K562 (cell line): Measurements from ENCODE around the gene SHB. TPM values are rescaled to one million over a fixed set of nuclear protein-coding genes. Genes with fewer than 3 reads are reported as not detected.

Experiments used
- ATAC-seq: fragments of 200-7000 bp; cut with Tn5 transposase; 3 replicates; pipeline ENCODE4 v1.9.1; 2020; ENCODE audit warnings: moderate library complexity
- BruUV-seq: library from RNA; stranded (reverse); fragments of 400-500 nt; replicated peaks from 2 replicates; lab custom pipeline; 2021; lab: Mats Ljungman, UMichigan
- CTCF ChIA-PET: fragments of 300-600 bp; formaldehyde crosslinking; extraction: SDS; loops from one replicate; lab custom pipeline; 2021; ENCODE audit warnings: low intra/inter-chr PET ratio; lab: Yijun Ruan, JAX
- POLR2A ChIA-PET: fragments of 300-600, 350-650 bp; sonication (Branson Sonifier 250); formaldehyde crosslinking; extraction: SDS; loops from one replicate; lab custom pipeline; 2021; ENCODE audit warnings: antibody characterized with exemption, inconsistent platforms; lab: Yijun Ruan, JAX
- DNase-seq, 4 experiments: peaks; one replicate each; pipeline versions ENCODE4 v3.0.0 to v3.0.0-alpha.2; 2011 to 2018; ENCODE audit warnings: low spot score in 3 of 4, mixed read lengths in 3 of 4; ENCODE audit errors: extremely low read depth in 1 of 4
- FAIRE-seq: peaks from 2 replicates; lab custom pipeline; 2011; peaks lifted over from hg19 to GRCh38; lab: Jason Lieb, UNC
- H2AFZ ChIP-seq: 2 replicates; pipeline ENCODE4 v1.6.0; 2011; ENCODE audit warnings: low read depth, low read length, control low read depth, inconsistent platforms
- H3K27ac ChIP-seq: fragments of 200-600 bp; 3 replicates; pipeline ENCODE4 v1.8.0; 2011; ENCODE audit warnings: low read depth, mild to moderate bottlenecking, control low read depth, inconsistent platforms, low read length, moderate library complexity, mixed read lengths; ENCODE audit errors: extremely low read depth
- H3K27me3 ChIP-seq, 2 experiments: fragments of 300-600 bp in 1 of 2; 2 replicates in 1 of 2; 3 replicates in 1 of 2; pipeline versions ENCODE4 v1.6.0 to v1.8.0; 2011; ENCODE audit warnings: inconsistent platforms in 2 of 2, low read length in 2 of 2, mild to moderate bottlenecking in 1 of 2, mixed read lengths in 1 of 2, moderate library complexity in 1 of 2; ENCODE audit not compliant: control insufficient read depth in 2 of 2, insufficient read depth in 2 of 2
- H3K36me3 ChIP-seq: fragments of 300-600 bp; 3 replicates; pipeline ENCODE4 v1.8.0; 2011; ENCODE audit warnings: mild to moderate bottlenecking, low read length, inconsistent platforms; ENCODE audit not compliant: control insufficient read depth, insufficient read depth
- H3K4me1 ChIP-seq, 2 experiments: fragments of 200-600 bp in 1 of 2; replicated peaks in 1 of 2; 2 replicates in 1 of 2; 3 replicates in 1 of 2; pipeline versions ENCODE4 v1.5.1 to v1.8.0; 2011; ENCODE audit warnings: inconsistent platforms in 2 of 2, low read length in 2 of 2, mild to moderate bottlenecking in 1 of 2, mixed read lengths in 1 of 2, moderate library complexity in 1 of 2; ENCODE audit not compliant: control insufficient read depth in 2 of 2, insufficient read depth in 2 of 2
- H3K4me2 ChIP-seq: 2 replicates; pipeline ENCODE4 v1.6.1; 2011; ENCODE audit warnings: low read length, control low read depth, inconsistent platforms, mixed read lengths; ENCODE audit not compliant: insufficient read depth
- H3K4me3 ChIP-seq: fragments of 200-600 bp; sonication (generic), shearing (Covaris generic); 2 replicates; pipeline ENCODE4 v1.5.1; 2016; ENCODE audit warnings: control low read depth, inconsistent platforms
- H3K79me2 ChIP-seq: fragments of 200-600 bp; 3 replicates; pipeline ENCODE4 v1.8.0; 2011; ENCODE audit warnings: low read length, inconsistent platforms; ENCODE audit not compliant: control insufficient read depth, insufficient read depth
- H3K9ac ChIP-seq, 2 experiments: 2 replicates each; pipeline versions ENCODE4 v1.6.0 to v1.6.1; 2011; ENCODE audit warnings: low read depth in 2 of 2, low read length in 2 of 2, control low read depth in 1 of 2, inconsistent platforms in 1 of 2, mild to moderate bottlenecking in 1 of 2, mixed read lengths in 1 of 2; ENCODE audit not compliant: insufficient read depth in 1 of 2
- H3K9me1 ChIP-seq: one replicate; pipeline ENCODE4 v1.6.0; 2011; ENCODE audit warnings: inconsistent platforms, mild to moderate bottlenecking, low read length, moderate library complexity; ENCODE audit not compliant: control insufficient read depth, insufficient read depth
- H3K9me3 ChIP-seq: replicated peaks from 2 replicates; pipeline ENCODE4 v1.5.1; 2011; ENCODE audit warnings: low read depth, low read length, inconsistent platforms; ENCODE audit not compliant: control insufficient read depth, insufficient read depth
- H4K20me1 ChIP-seq: replicated peaks from 2 replicates; pipeline ENCODE4 v1.6.1; 2011; ENCODE audit warnings: low read length, inconsistent platforms, mixed read lengths; ENCODE audit not compliant: control insufficient read depth, insufficient read depth
- BRD4 ChIP-seq: fragments of 200-600 bp; sonication (generic); IDR thresholded peaks from 2 replicates; pipeline ENCODE4 v1.6.1; 2017; ENCODE audit warnings: inconsistent platforms
- CBFA2T2 ChIP-seq: fragments of 450-650 bp; conservative IDR thresholded peaks from 2 replicates; pipeline ENCODE4 v1.6.1; 2017; ENCODE audit warnings: mild to moderate bottlenecking
- CBFB ChIP-seq: sonication (generic); formaldehyde crosslinking; IDR thresholded peaks from 2 replicates; pipeline ENCODE4 v1.4.0; 2020; ENCODE audit warnings: mild to moderate bottlenecking, missing genetic modification reagents
- EHMT2 ChIP-seq: fragments of 450-650 bp; IDR thresholded peaks from 2 replicates; pipeline ENCODE4 v1.6.1; 2018; ENCODE audit warnings: antibody characterized with exemption
- GABPB1 ChIP-seq: sonication (generic); formaldehyde crosslinking; IDR thresholded peaks from 2 replicates; pipeline ENCODE4 v1.8.0; 2022; ENCODE audit warnings: mild to moderate bottlenecking, missing genetic modification reagents
- GABPB2 ChIP-seq: fragments of 250-450 bp; sonication (Bioruptor Pico); conservative IDR thresholded peaks from 2 replicates; pipeline ENCODE4 v1.5.1; 2021; ENCODE audit warnings: mild to moderate bottlenecking
- HLTF ChIP-seq: fragments of 450-650 bp; IDR thresholded peaks from 2 replicates; pipeline ENCODE4 v1.6.1; 2016
- HMG20B ChIP-seq: fragments of 250-450 bp; sonication (Bioruptor Pico); IDR thresholded peaks from 2 replicates; pipeline ENCODE4 v1.5.0; 2021; ENCODE audit warnings: mild to moderate bottlenecking
- KAT2B ChIP-seq: IDR thresholded peaks from one replicate; pipeline ENCODE4 v1.6.1; 2012; ENCODE audit warnings: low read depth, mild to moderate bottlenecking, control low read depth, inconsistent platforms, low read length, moderate library complexity
- MTA1 ChIP-seq: fragments of 450-650 bp; IDR thresholded peaks from 2 replicates; pipeline ENCODE4 v1.6.1; 2017; ENCODE audit warnings: borderline replicate concordance
- MYBL2 ChIP-seq, 2 experiments: fragments of 450-650 bp in 1 of 2; sonication (generic) in 1 of 2; formaldehyde crosslinking in 1 of 2; IDR thresholded peaks; 2 replicates each; pipeline versions ENCODE4 v1.6.1 to v1.8.1; 2017 to 2022; ENCODE audit warnings: borderline replicate concordance in 1 of 2, inconsistent platforms in 1 of 2, low read depth in 1 of 2, mild to moderate bottlenecking in 1 of 2, missing genetic modification reagents in 1 of 2, moderate library complexity in 1 of 2
- NCOA6 ChIP-seq: fragments of 450-650 bp; IDR thresholded peaks from 2 replicates; pipeline ENCODE4 v1.6.1; 2017; ENCODE audit warnings: mild to moderate bottlenecking
- ZNF146 ChIP-seq: IDR thresholded peaks from one replicate; pipeline ENCODE4 v1.6.1; 2018; ENCODE audit warnings: missing compliant biosample characterization; ENCODE audit not compliant: unreplicated experiment
- ZNF76 ChIP-seq: fragments of 250-450 bp; sonication (Bioruptor Pico); IDR thresholded peaks from 2 replicates; pipeline ENCODE4 v1.4.0; 2020; ENCODE audit warnings: mild to moderate bottlenecking, moderate library complexity, borderline replicate concordance
- WGBS: fragments of 100-300 bp; shearing (Covaris generic); methylation state at CpG from one replicate; pipeline ENCODE4 v1.1.6; 2016; ENCODE audit warnings: low coverage, mixed read lengths; ENCODE audit not compliant: insufficient coverage; ENCODE audit errors: missing lambda C conversion rate; 5-methylcytosine and 5-hydroxymethylcytosine counted together
- in situ Hi-C: fragments of 300-500 bp; cut with MboI; formaldehyde crosslinking; loops from 4 replicates; pipeline ENCODE4 v1.15.0; 2018; ENCODE audit warnings: inconsistent platforms, mixed read lengths
- intact Hi-C: fragments of 100-400 bp; cut with micrococcal nuclease; formaldehyde crosslinking; loops from 2 replicates; pipeline ENCODE4 v1.14.2; 2022
- polyA plus RNA-seq, 8 experiments: library from polyadenylated mRNA; depleted of rRNA in 4 of 8; stranded (reverse) in 5 of 8; unstranded in 3 of 8; fragments of >200 nt; fragmentation: Nextera tagmentation in 2 of 8; fragmentation: Illumina TruSeq in 1 of 8; extraction: Ambion mirVana in 2 of 8; extraction: Trizol in 1 of 8; gene quantifications; 2 replicates each; pipeline versions ENCODE4 v1.2.1 to v1.2.3, GENCODE V29; 2011 to 2014; ENCODE audit warnings: inconsistent platforms in 1 of 8, missing spikeins in 1 of 8
- total RNA-seq, 7 experiments: library from RNA; depleted of rRNA in 6 of 7; stranded (reverse); fragments of >200 nt in 6 of 7; fragmentation: Illumina TruSeq in 2 of 7; extraction: Trizol in 2 of 7; gene quantifications; 2 replicates each; pipeline versions ENCODE4 v1.2.1 to v1.2.3, GENCODE V29; 2011 to 2021; ENCODE audit warnings: low replicate concordance in 1 of 7
- TF ChIP-seq, protein P1 (sequence below): fragments of 200-800 bp; sonication (Bioruptor generic); IDR thresholded peaks from 2 replicates; pipeline ENCODE4 v1.6.1; 2017; ENCODE audit warnings: missing genetic modification characterization, missing compliant biosample characterization
- TF ChIP-seq, protein P2 (sequence below): sonication (generic); formaldehyde crosslinking; IDR thresholded peaks from 2 replicates; pipeline ENCODE4 v1.5.0; 2020; ENCODE audit warnings: missing genetic modification reagents
- TF ChIP-seq, protein P3 (sequence below): fragments of 450-650 bp; IDR thresholded peaks from 2 replicates; pipeline ENCODE4 v1.6.1; 2018; ENCODE audit warnings: mild to moderate bottlenecking, low read depth; ENCODE audit not compliant: partially characterized antibody
- TF ChIP-seq, protein P4 (sequence below): sonication (generic); formaldehyde crosslinking; IDR thresholded peaks from 2 replicates; pipeline ENCODE4 v1.8.1; 2022; ENCODE audit warnings: missing genetic modification reagents

Gene SHB
- total and polyA plus RNA-seq, 9 of the 15 experiments (the other 6 are each of a cell fraction or from before 2014, with no cell fraction given), result 0.78 to 16.0 (median 5.3) TPM

DNA sequence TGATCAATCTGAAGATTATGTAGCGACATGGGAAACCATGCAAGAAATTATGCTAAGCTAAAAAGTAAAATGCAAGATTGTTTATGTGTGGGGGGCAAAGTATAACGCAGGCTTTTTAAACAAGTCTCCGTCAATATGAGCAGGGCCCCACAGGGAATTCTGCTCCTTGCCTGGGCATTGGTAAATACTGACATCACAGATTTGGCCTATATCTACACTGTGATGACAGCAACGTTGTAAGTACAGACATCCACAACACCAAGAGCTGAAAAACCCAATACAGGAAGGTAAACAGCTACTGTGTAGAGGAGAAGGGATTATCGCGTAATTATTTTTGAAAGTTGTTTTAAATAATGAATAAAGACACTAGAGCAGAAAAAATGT lies 90.6 kb downstream of the SHB start:
- Histone ChIP-seq H3K4me2 (no peak overlapping the region), H3K9me1 (no peaks in the 10 kb centered on the region), H2AFZ (no peak overlapping the region), H3K79me2 (no peaks in the 10 kb centered on the region), H3K27me3 (no peaks in the 10 kb centered on the region), H3K9ac (no peak overlapping the region), H3K36me3 (peaks cover 3% of the 10 kb centered on the region; the same call in 2 of the 3 replicates), H3K4me3 (no peak overlapping the region), H3K27ac (no peak overlapping the region), H4K20me1 (peaks cover 14% of the 10 kb centered on the region), H3K9me3 (no peaks in the 10 kb centered on the region), H3K4me1 (peaks cover 0 to 19% of the 10 kb centered on the region in 2 experiments; a peak in 4 of 5 replicates)
- in situ Hi-C loops, result no loop called here
- 75% methylated on average over 6 of the region's 6 CpGs for WGBS
- DNase-seq (no peak), FAIRE-seq (no peak), ATAC-seq (no peak)
- intact Hi-C loops, result no loop called here
- ChIA-PET POLR2A (no interaction called here), CTCF (no interaction called here)
- BruUV-seq, result no TSS peak
- TF ChIP-seq HLTF (no peak), MYBL2 (IDR thresholded peaks at IDR 0.05; ENCODE audit: low read depth) (no peak), MYBL2 (CRISPR knock-in tag; IDR thresholded peaks at IDR 0.05; ENCODE audit: borderline replicate concordance) (no peak), NCOA6 (no peak), EHMT2 (no peak), GABPB1 (CRISPR knock-in tag) (no peak), CBFA2T2 (no peak), GABPB2 (CRISPR knock-in tag) (no peak), CBFB (CRISPR knock-in tag) (no peak), KAT2B (no peak), ZNF76 (CRISPR knock-in tag) (no peak), MTA1 (no peak), BRD4 (no peak), HMG20B (CRISPR knock-in tag) (no peak), ZNF146 (CRISPR knock-in tag) (no peak)
- TF ChIP-seq, protein P1, sequence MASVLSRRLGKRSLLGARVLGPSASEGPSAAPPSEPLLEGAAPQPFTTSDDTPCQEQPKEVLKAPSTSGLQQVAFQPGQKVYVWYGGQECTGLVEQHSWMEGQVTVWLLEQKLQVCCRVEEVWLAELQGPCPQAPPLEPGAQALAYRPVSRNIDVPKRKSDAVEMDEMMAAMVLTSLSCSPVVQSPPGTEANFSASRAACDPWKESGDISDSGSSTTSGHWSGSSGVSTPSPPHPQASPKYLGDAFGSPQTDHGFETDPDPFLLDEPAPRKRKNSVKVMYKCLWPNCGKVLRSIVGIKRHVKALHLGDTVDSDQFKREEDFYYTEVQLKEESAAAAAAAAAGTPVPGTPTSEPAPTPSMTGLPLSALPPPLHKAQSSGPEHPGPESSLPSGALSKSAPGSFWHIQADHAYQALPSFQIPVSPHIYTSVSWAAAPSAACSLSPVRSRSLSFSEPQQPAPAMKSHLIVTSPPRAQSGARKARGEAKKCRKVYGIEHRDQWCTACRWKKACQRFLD (CRISPR knock-in tag), result no peak
- TF ChIP-seq, protein P2, sequence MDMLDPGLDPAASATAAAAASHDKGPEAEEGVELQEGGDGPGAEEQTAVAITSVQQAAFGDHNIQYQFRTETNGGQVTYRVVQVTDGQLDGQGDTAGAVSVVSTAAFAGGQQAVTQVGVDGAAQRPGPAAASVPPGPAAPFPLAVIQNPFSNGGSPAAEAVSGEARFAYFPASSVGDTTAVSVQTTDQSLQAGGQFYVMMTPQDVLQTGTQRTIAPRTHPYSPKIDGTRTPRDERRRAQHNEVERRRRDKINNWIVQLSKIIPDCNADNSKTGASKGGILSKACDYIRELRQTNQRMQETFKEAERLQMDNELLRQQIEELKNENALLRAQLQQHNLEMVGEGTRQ (CRISPR knock-in tag), result no peak
- TF ChIP-seq, protein P3, sequence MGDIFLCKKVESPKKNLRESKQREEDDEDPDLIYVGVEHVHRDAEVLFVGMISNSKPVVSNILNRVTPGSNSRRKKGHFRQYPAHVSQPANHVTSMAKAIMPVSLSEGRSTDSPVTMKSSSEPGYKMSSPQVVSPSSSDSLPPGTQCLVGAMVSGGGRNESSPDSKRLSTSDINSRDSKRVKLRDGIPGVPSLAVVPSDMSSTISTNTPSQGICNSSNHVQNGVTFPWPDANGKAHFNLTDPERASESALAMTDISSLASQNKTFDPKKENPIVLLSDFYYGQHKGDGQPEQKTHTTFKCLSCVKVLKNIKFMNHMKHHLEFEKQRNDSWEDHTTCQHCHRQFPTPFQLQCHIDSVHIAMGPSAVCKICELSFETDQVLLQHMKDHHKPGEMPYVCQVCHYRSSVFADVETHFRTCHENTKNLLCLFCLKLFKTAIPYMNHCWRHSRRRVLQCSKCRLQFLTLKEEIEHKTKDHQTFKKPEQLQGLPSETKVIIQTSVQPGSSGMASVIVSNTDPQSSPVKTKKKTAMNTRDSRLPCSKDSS, result no peak
- TF ChIP-seq, protein P4, sequence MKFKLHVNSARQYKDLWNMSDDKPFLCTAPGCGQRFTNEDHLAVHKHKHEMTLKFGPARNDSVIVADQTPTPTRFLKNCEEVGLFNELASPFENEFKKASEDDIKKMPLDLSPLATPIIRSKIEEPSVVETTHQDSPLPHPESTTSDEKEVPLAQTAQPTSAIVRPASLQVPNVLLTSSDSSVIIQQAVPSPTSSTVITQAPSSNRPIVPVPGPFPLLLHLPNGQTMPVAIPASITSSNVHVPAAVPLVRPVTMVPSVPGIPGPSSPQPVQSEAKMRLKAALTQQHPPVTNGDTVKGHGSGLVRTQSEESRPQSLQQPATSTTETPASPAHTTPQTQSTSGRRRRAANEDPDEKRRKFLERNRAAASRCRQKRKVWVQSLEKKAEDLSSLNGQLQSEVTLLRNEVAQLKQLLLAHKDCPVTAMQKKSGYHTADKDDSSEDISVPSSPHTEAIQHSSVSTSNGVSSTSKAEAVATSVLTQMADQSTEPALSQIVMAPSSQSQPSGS (CRISPR knock-in tag), result no peak
